WI38 (cell line): Measurements from ENCODE around the gene MYO7A.

Source experiments
- H3K4me3 ChIP-seq: 2 replicates; pipeline ENCODE4 v1.5.1; 2011; ENCODE audit warnings: low read depth, mild to moderate bottlenecking, control low read depth, low read length
- TF ChIP-seq, protein P1 (sequence below): IDR thresholded peaks from 2 replicates; pipeline ENCODE4 v1.5.1; 2012; ENCODE audit warnings: low read depth, mild to moderate bottlenecking, control low read depth, low read length

MYO7A gene

GRCh38 chr11:77253690-77254089 lies 125.6 kb downstream of the MYO7A start:
- no peak overlapping the region for H3K4me3 ChIP-seq
- TF ChIP-seq, protein P1, sequence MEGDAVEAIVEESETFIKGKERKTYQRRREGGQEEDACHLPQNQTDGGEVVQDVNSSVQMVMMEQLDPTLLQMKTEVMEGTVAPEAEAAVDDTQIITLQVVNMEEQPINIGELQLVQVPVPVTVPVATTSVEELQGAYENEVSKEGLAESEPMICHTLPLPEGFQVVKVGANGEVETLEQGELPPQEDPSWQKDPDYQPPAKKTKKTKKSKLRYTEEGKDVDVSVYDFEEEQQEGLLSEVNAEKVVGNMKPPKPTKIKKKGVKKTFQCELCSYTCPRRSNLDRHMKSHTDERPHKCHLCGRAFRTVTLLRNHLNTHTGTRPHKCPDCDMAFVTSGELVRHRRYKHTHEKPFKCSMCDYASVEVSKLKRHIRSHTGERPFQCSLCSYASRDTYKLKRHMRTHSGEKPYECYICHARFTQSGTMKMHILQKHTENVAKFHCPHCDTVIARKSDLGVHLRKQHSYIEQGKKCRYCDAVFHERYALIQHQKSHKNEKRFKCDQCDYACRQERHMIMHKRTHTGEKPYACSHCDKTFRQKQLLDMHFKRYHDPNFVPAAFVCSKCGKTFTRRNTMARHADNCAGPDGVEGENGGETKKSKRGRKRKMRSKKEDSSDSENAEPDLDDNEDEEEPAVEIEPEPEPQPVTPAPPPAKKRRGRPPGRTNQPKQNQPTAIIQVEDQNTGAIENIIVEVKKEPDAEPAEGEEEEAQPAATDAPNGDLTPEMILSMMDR, result no peak

DNA sequence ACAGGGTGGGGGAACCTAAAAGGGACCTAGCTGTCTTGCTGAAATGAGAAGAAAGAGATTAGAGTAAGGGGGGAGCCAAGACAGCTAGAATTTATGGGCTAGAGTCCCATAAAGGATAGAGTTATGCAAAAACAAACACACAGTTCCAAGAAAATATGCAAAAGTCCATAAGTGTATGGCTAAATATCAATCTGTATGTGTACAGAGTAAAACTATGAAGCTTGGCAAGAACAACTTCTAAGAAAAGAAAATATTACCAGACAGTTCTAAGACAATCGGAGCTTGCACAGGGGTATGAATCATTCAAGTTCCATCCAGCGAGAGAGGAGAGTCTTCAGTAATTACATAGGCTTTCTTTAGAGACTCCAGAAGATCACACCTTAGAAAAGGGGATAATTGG lies 131.6 kb downstream of the MYO7A start:
- TF ChIP-seq, protein P1, result no peak

DNA sequence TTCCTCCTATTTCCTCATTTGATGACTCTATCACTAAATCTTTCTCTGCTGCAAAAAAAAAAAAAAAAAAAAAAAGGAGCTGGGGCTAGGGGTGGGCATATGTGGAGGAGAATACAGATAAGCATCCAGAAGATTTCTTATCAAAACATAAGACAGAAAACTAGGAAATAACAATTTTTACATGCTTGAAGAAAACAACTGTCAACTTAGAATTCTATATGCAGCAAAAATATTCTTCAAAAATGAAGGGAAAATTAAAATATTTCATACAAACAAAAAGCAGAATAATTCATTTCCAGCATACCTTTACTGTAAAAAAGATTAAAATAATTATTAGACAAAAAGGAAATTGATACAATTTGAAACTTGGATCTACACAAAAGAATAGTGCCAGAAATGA lies 134.8 kb downstream of the MYO7A start:
- TF ChIP-seq, protein P1, result no peak
- H3K4me3 ChIP-seq, result no peak overlapping the region

More for the DNA sequence above, 131.6 kb downstream of the MYO7A start:
- H3K4me3 ChIP-seq, result no peak overlapping the region
